ENCODE data around the gene LRRC40. TPM values are rescaled to one million over a fixed set of nuclear protein-coding genes. Genes with fewer than 3 reads are reported as not detected.
A peak's percentile ranks its signal among the peaks of the same experiment; 100 is the strongest.

LRRC40 gene
- total RNA-seq, 2 donors from 2014 or later = 26.8 to 29.2 TPM

GRCh38 chr1:70117046-70117445 is 88.3 kb downstream of the LRRC40 start:
- no peaks in the 10 kb centered on the region for H3K27me3 Mint-ChIP-seq (ENCODE audit: insufficient read depth)
- H3K36me3 Mint-ChIP-seq (ENCODE audit: low read depth) = no peaks in the 10 kb centered on the region
- no peak overlapping the region for H3K27ac Mint-ChIP-seq
- Histone ChIP-seq H3K27ac (ENCODE audit: low read depth, low read length) (no peak overlapping the region), H3K36me3 (ENCODE audit: control insufficient read depth, insufficient read depth, low read length) (no peaks in the 10 kb centered on the region), H3K4me1 (ENCODE audit: control insufficient read depth, insufficient read depth, low read length) (no peaks in the 10 kb centered on the region), H3K9ac (ENCODE audit: extremely low read depth, low read length, poor library complexity, severe bottlenecking) (no peak overlapping the region), H3K27me3 (ENCODE audit: control insufficient read depth, insufficient read depth, low read length, poor library complexity, severe bottlenecking) (no peaks in the 10 kb centered on the region), H3K4me3 (ENCODE audit: low read length) (no peak overlapping the region), H3K9me3 (ENCODE audit: control insufficient read depth, low read length) (no peaks in the 10 kb centered on the region)
- DNase-seq = no peak
- no peak for TF ChIP-seq CTCF (conservative IDR thresholded peaks at IDR 0.05)
- H3K9me3 Mint-ChIP-seq = no peaks in the 10 kb centered on the region
- H3K4me3 Mint-ChIP-seq = no peak overlapping the region
- no peaks in the 10 kb centered on the region for H3K4me1 Mint-ChIP-seq

GRCh38 chr1:70115315-70115714 is 90.1 kb downstream of the LRRC40 start:
- no peaks in the 10 kb centered on the region for H3K9me3 ChIP-seq (ENCODE audit: control insufficient read depth, low read length)
- WGBS, 2 experiments (ENCODE audit: insufficient coverage in 1 of 2, insufficient read length in 1 of 2) = 89% methylated on average over 2 of the region's 3 CpGs; no CpG with 5 or more reads in 1 of the 2 experiments
- H3K36me3 Mint-ChIP-seq (ENCODE audit: low read depth) = no peaks in the 10 kb centered on the region
- no peaks in the 10 kb centered on the region for H3K27me3 ChIP-seq (ENCODE audit: control insufficient read depth, insufficient read depth, low read length, poor library complexity, severe bottlenecking)
- H3K4me3 ChIP-seq (ENCODE audit: low read length) = no peak overlapping the region
- no peak for DNase-seq
- no peaks in the 10 kb centered on the region for H3K4me1 ChIP-seq (ENCODE audit: control insufficient read depth, insufficient read depth, low read length)
- no peaks in the 10 kb centered on the region for H3K9me3 Mint-ChIP-seq
- H3K36me3 ChIP-seq (ENCODE audit: control insufficient read depth, insufficient read depth, low read length) = no peaks in the 10 kb centered on the region
- no peak overlapping the region for H3K4me3 Mint-ChIP-seq
- no peaks in the 10 kb centered on the region for H3K27me3 Mint-ChIP-seq (ENCODE audit: insufficient read depth)
- TF ChIP-seq CTCF (conservative IDR thresholded peaks at IDR 0.05) = no peak
- no peak overlapping the region for H3K9ac ChIP-seq (ENCODE audit: extremely low read depth, low read length, poor library complexity, severe bottlenecking)
- H3K4me1 Mint-ChIP-seq = no peaks in the 10 kb centered on the region
- no peak overlapping the region for H3K27ac ChIP-seq (ENCODE audit: low read depth, low read length)
- no peak overlapping the region for H3K27ac Mint-ChIP-seq

GRCh38 chr1:70112838-70113237 is 92.5 kb downstream of the LRRC40 start:
- no peaks in the 10 kb centered on the region for H3K4me1 Mint-ChIP-seq
- no peaks in the 10 kb centered on the region for H3K36me3 Mint-ChIP-seq (ENCODE audit: low read depth)
- H3K27me3 Mint-ChIP-seq (ENCODE audit: insufficient read depth) = no peaks in the 10 kb centered on the region
- H3K9me3 Mint-ChIP-seq = no peaks in the 10 kb centered on the region
- no peak overlapping the region for H3K4me3 ChIP-seq (ENCODE audit: low read length)
- no peaks in the 10 kb centered on the region for H3K36me3 ChIP-seq (ENCODE audit: control insufficient read depth, insufficient read depth, low read length)
- peak; percentile 69 for TF ChIP-seq CTCF (conservative IDR thresholded peaks at IDR 0.05)
- H3K9ac ChIP-seq (ENCODE audit: extremely low read depth, low read length, poor library complexity, severe bottlenecking) = no peak overlapping the region
- no peaks in the 10 kb centered on the region for H3K9me3 ChIP-seq (ENCODE audit: control insufficient read depth, low read length)
- H3K4me3 Mint-ChIP-seq = no peak overlapping the region
- peak; percentile 59 for DNase-seq
- H3K27me3 ChIP-seq (ENCODE audit: control insufficient read depth, insufficient read depth, low read length, poor library complexity, severe bottlenecking) = no peaks in the 10 kb centered on the region
- 87 to 90% methylated on average over 2 to 5 of the region's 5 CpGs for WGBS, 2 experiments (ENCODE audit: insufficient coverage in 1 of 2, insufficient read length in 1 of 2)
- H3K27ac ChIP-seq (ENCODE audit: low read depth, low read length) = no peak overlapping the region
- H3K27ac Mint-ChIP-seq = no peak overlapping the region
- H3K4me1 ChIP-seq (ENCODE audit: control insufficient read depth, insufficient read depth, low read length) = no peaks in the 10 kb centered on the region

Measured in endodermal cell (in vitro differentiated cells).